Mesendoderm (in vitro differentiated cells): ENCODE measurements around the gene MBNL1.

Experiments used
- DNase-seq: peaks from one replicate; pipeline ENCODE4 v3.0.0; 2013
- H2AK5ac ChIP-seq: 2 replicates; pipeline ENCODE4 v1.6.1; 2013; ENCODE audit warnings: low read length, inconsistent platforms
- H2BK120ac ChIP-seq: 2 replicates; pipeline ENCODE4 v1.6.1; 2013; ENCODE audit warnings: low read depth, mild to moderate bottlenecking, low read length, moderate library complexity, mixed read lengths
- H2BK15ac ChIP-seq: replicated peaks from 2 replicates; pipeline ENCODE4 v1.6.1; 2013; ENCODE audit warnings: low read depth, mild to moderate bottlenecking, moderate library complexity
- H2BK5ac ChIP-seq: 2 replicates; pipeline ENCODE4 v1.6.1; 2013; ENCODE audit warnings: low read length, inconsistent platforms
- H3K18ac ChIP-seq: 2 replicates; pipeline ENCODE4 v1.6.1; 2013; ENCODE audit warnings: mild to moderate bottlenecking, low read length, mixed read lengths
- H3K23ac ChIP-seq: one replicate; pipeline ENCODE4 v1.6.1; 2013; ENCODE audit warnings: low read length
- H3K27ac ChIP-seq: 2 replicates; pipeline ENCODE4 v1.5.1; 2013; ENCODE audit warnings: low read depth, mild to moderate bottlenecking, inconsistent platforms, low read length, moderate library complexity
- H3K27me3 ChIP-seq: 2 replicates; pipeline ENCODE4 v1.6.1; 2013; ENCODE audit warnings: low read length, control low read depth, mild to moderate bottlenecking, inconsistent platforms; ENCODE audit not compliant: insufficient read depth, poor library complexity
- H3K36me3 ChIP-seq: 2 replicates; pipeline ENCODE4 v1.6.1; 2013; ENCODE audit warnings: low read length, inconsistent platforms; ENCODE audit not compliant: control insufficient read depth, insufficient read depth
- H3K4ac ChIP-seq: one replicate; pipeline ENCODE4 v1.6.1; 2013; ENCODE audit warnings: low read depth, mild to moderate bottlenecking, low read length, moderate library complexity
- H3K4me1 ChIP-seq: 2 replicates; pipeline ENCODE4 v1.6.1; 2013; ENCODE audit warnings: low read depth, low read length, inconsistent platforms; ENCODE audit not compliant: control insufficient read depth
- H3K4me2 ChIP-seq: 2 replicates; pipeline ENCODE4 v1.6.1; 2013; ENCODE audit warnings: low read length
- H3K4me3 ChIP-seq: 2 replicates; pipeline ENCODE4 v1.5.1; 2013; ENCODE audit warnings: mild to moderate bottlenecking, low read length
- H3K56ac ChIP-seq: one replicate; pipeline ENCODE4 v1.6.1; 2013; ENCODE audit warnings: low read length
- H3K79me1 ChIP-seq: 2 replicates; pipeline ENCODE4 v1.6.1; 2013; ENCODE audit warnings: low read length, inconsistent platforms
- H3K79me2 ChIP-seq: 2 replicates; pipeline ENCODE4 v1.6.1; 2013; ENCODE audit warnings: mild to moderate bottlenecking, low read length; ENCODE audit not compliant: control insufficient read depth, insufficient read depth
- H3K9ac ChIP-seq: 2 replicates; pipeline ENCODE4 v1.6.1; 2013; ENCODE audit warnings: low read length, inconsistent platforms
- H4K5ac ChIP-seq: one replicate; pipeline ENCODE4 v1.6.1; 2013; ENCODE audit warnings: low read length
- H4K8ac ChIP-seq: one replicate; pipeline ENCODE4 v1.6.1; 2013; ENCODE audit warnings: low read depth, mild to moderate bottlenecking, control low read depth, low read length, moderate library complexity
- WGBS: extraction: QIAGEN DNeasy Blood & Tissue Kit; methylation state at CpG from one replicate; pipeline ENCODE4 v1.1.7; 2013; ENCODE audit warnings: low lambda C conversion rate, missing lambda C conversion rate; ENCODE audit not compliant: insufficient coverage; ENCODE audit errors: extremely low coverage; 5-methylcytosine and 5-hydroxymethylcytosine counted together

Gene MBNL1

GRCh38 chr3:152292366-152292765 is 23.6 kb downstream of the MBNL1 start:
- no peak overlapping the region for H3K18ac ChIP-seq
- H3K27me3 ChIP-seq, result no peaks in the 10 kb centered on the region
- no peak overlapping the region for H4K8ac ChIP-seq
- no peak overlapping the region for H3K56ac ChIP-seq
- H2BK120ac ChIP-seq, result no peak overlapping the region
- no CpG with 5 or more reads among the region's 3 CpGs for WGBS
- no peaks in the 10 kb centered on the region for H3K36me3 ChIP-seq
- no peak overlapping the region for H3K4me3 ChIP-seq
- no peak overlapping the region for H3K27ac ChIP-seq
- no peak overlapping the region for H2BK15ac ChIP-seq
- H3K4me1 ChIP-seq, result no peaks in the 10 kb centered on the region
- no peak for DNase-seq
- H3K9ac ChIP-seq, result no peak overlapping the region
- H3K79me2 ChIP-seq, result no peaks in the 10 kb centered on the region
- no peak overlapping the region for H3K4me2 ChIP-seq
- H3K79me1 ChIP-seq, result no peaks in the 10 kb centered on the region
- H3K4ac ChIP-seq, result no peak overlapping the region
- no peak overlapping the region for H2AK5ac ChIP-seq
- H2BK5ac ChIP-seq, result no peak overlapping the region
- H4K5ac ChIP-seq, result no peak overlapping the region
- H3K23ac ChIP-seq, result no peak overlapping the region

GRCh38 chr3:152293347-152294006 is 24.7 kb downstream of the MBNL1 start:
- Histone ChIP-seq H2BK5ac (no peak overlapping the region), H4K8ac (no peak overlapping the region), H2BK15ac (no peak overlapping the region), H3K23ac (no peak overlapping the region), H3K79me1 (no peaks in the 10 kb centered on the region), H3K9ac (no peak overlapping the region), H3K56ac (no peak overlapping the region), H3K18ac (no peak overlapping the region), H3K4me3 (no peak overlapping the region), H2BK120ac (no peak overlapping the region), H3K27ac (no peak overlapping the region), H3K27me3 (no peaks in the 10 kb centered on the region), H4K5ac (no peak overlapping the region), H3K79me2 (no peaks in the 10 kb centered on the region), H2AK5ac (no peak overlapping the region), H3K4ac (no peak overlapping the region), H3K36me3 (no peaks in the 10 kb centered on the region), H3K4me2 (no peak overlapping the region), H3K4me1 (no peaks in the 10 kb centered on the region)
- 100% methylated on average over 1 of the region's 1 CpG for WGBS
- DNase-seq, result no peak

GRCh38 chr3:152295344-152295743 is 26.6 kb downstream of the MBNL1 start:
- WGBS, result no CpG with 5 or more reads among the region's 1 CpG
- Histone ChIP-seq H4K5ac (no peak overlapping the region), H3K4ac (no peak overlapping the region), H3K4me1 (no peaks in the 10 kb centered on the region), H2BK15ac (no peak overlapping the region), H3K23ac (no peak overlapping the region), H2BK5ac (no peak overlapping the region), H3K56ac (no peak overlapping the region), H3K18ac (no peak overlapping the region), H3K4me2 (no peak overlapping the region), H3K27ac (no peak overlapping the region), H4K8ac (no peak overlapping the region), H2BK120ac (no peak overlapping the region), H3K36me3 (no peaks in the 10 kb centered on the region), H2AK5ac (no peak overlapping the region), H3K9ac (no peak overlapping the region), H3K79me1 (no peaks in the 10 kb centered on the region), H3K27me3 (no peaks in the 10 kb centered on the region), H3K4me3 (no peak overlapping the region), H3K79me2 (no peaks in the 10 kb centered on the region)
- DNase-seq, result no peak

GRCh38 chr3:152295806-152296205 is 27.1 kb downstream of the MBNL1 start:
- H3K36me3 ChIP-seq, result no peaks in the 10 kb centered on the region
- no peak for DNase-seq
- H3K27me3 ChIP-seq, result no peaks in the 10 kb centered on the region
- no peak overlapping the region for H3K18ac ChIP-seq
- H2AK5ac ChIP-seq, result no peak overlapping the region
- H3K23ac ChIP-seq, result no peak overlapping the region
- WGBS, result no CpG with 5 or more reads among the region's 1 CpG
- no peaks in the 10 kb centered on the region for H3K79me2 ChIP-seq
- no peak overlapping the region for H4K8ac ChIP-seq
- H3K4me3 ChIP-seq, result no peak overlapping the region
- no peaks in the 10 kb centered on the region for H3K4me1 ChIP-seq
- no peak overlapping the region for H3K9ac ChIP-seq
- H2BK5ac ChIP-seq, result no peak overlapping the region
- no peak overlapping the region for H3K27ac ChIP-seq
- no peak overlapping the region for H4K5ac ChIP-seq
- no peak overlapping the region for H2BK120ac ChIP-seq
- no peak overlapping the region for H2BK15ac ChIP-seq
- no peak overlapping the region for H3K4ac ChIP-seq
- H3K79me1 ChIP-seq, result no peaks in the 10 kb centered on the region
- no peak overlapping the region for H3K4me2 ChIP-seq
- no peak overlapping the region for H3K56ac ChIP-seq

- no peak overlapping the region for H3K4me3 ChIP-seq
- H2BK5ac ChIP-seq, result no peak overlapping the region
- no peaks in the 10 kb centered on the region for H3K27me3 ChIP-seq
- H3K36me3 ChIP-seq, result no peaks in the 10 kb centered on the region
- no peak overlapping the region for H3K23ac ChIP-seq
- no peak overlapping the region for H3K27ac ChIP-seq
- no peak overlapping the region for H3K4ac ChIP-seq
- no peak overlapping the region for H2BK15ac ChIP-seq
- no peak overlapping the region for H4K5ac ChIP-seq
- H2AK5ac ChIP-seq, result no peak overlapping the region
- no peaks in the 10 kb centered on the region for H3K79me2 ChIP-seq
- no peak overlapping the region for H3K9ac ChIP-seq
- WGBS, result no CpG with 5 or more reads among the region's 3 CpGs
- no peaks in the 10 kb centered on the region for H3K4me1 ChIP-seq
- no peaks in the 10 kb centered on the region for H3K79me1 ChIP-seq
- no peak overlapping the region for H4K8ac ChIP-seq
- no peak overlapping the region for H3K4me2 ChIP-seq
- H3K18ac ChIP-seq, result no peak overlapping the region
- no peak overlapping the region for H2BK120ac ChIP-seq
- no peak overlapping the region for H3K56ac ChIP-seq
- no peak for DNase-seq
Measured at GRCh38 chr3:152296382-152296781, 27.7 kb downstream of the MBNL1 start.

- no peaks in the 10 kb centered on the region for H3K4me1 ChIP-seq
- WGBS, result no CpG with 5 or more reads among the region's 1 CpG
- H3K36me3 ChIP-seq, result no peaks in the 10 kb centered on the region
- H3K4ac ChIP-seq, result no peak overlapping the region
- DNase-seq, result no peak
- no peak overlapping the region for H3K18ac ChIP-seq
- H3K79me2 ChIP-seq, result no peaks in the 10 kb centered on the region
- H3K4me2 ChIP-seq, result no peak overlapping the region
- H3K9ac ChIP-seq, result no peak overlapping the region
- H3K4me3 ChIP-seq, result no peak overlapping the region
- H3K56ac ChIP-seq, result no peak overlapping the region
- no peak overlapping the region for H2BK5ac ChIP-seq
- no peak overlapping the region for H4K8ac ChIP-seq
- no peak overlapping the region for H3K27ac ChIP-seq
- H3K23ac ChIP-seq, result no peak overlapping the region
- no peaks in the 10 kb centered on the region for H3K27me3 ChIP-seq
- no peaks in the 10 kb centered on the region for H3K79me1 ChIP-seq
- H4K5ac ChIP-seq, result no peak overlapping the region
- H2BK120ac ChIP-seq, result no peak overlapping the region
- H2BK15ac ChIP-seq, result no peak overlapping the region
- no peak overlapping the region for H2AK5ac ChIP-seq
Measured at GRCh38 chr3:152296971-152297370, 28.2 kb downstream of the MBNL1 start.
